GM23338 (cell line): Measurements from ENCODE around the gene TSPAN4. TPM values are rescaled to one million over a fixed set of nuclear protein-coding genes. Genes with fewer than 3 reads are reported as not detected.

ENCODE experiments used
- ATAC-seq: fragments of 200-7000 bp; cut with Tn5 transposase; 3 replicates; pipeline ENCODE4 v1.9.1; 2020
- DNase-seq: peaks from one replicate; pipeline ENCODE4 v3.0.0-alpha.2; 2015; ENCODE audit warnings: low spot score
- H2AFZ ChIP-seq: fragments of 200-600 bp; sonication (generic); 2 replicates; pipeline ENCODE4 v1.8.0; 2016; ENCODE audit warnings: antibody characterized with exemption, mild to moderate bottlenecking, moderate library complexity
- H3F3A ChIP-seq: fragments of 200-600 bp; sonication (generic); replicated peaks from 2 replicates; pipeline ENCODE4 v1.8.0; 2017; ENCODE audit warnings: antibody characterized with exemption, mixed run types, low read depth
- H3K27ac ChIP-seq: fragments of 200-600 bp; sonication (generic); 2 replicates; pipeline ENCODE4 v1.6.1; 2016; ENCODE audit warnings: low read depth
- H3K27me3 ChIP-seq: fragments of 200-600 bp; sonication (generic); 2 replicates; pipeline ENCODE4 v1.8.0; 2016; ENCODE audit warnings: mild to moderate bottlenecking, mixed run types, moderate library complexity; ENCODE audit not compliant: insufficient read depth
- H3K36me3 ChIP-seq: fragments of 200-600 bp; sonication (generic); 2 replicates; pipeline ENCODE4 v1.8.0; 2016; ENCODE audit warnings: mild to moderate bottlenecking; ENCODE audit not compliant: insufficient read depth
- H3K4me1 ChIP-seq: fragments of 200-600 bp; sonication (generic); 2 replicates; pipeline ENCODE4 v1.8.0; 2016; ENCODE audit warnings: mild to moderate bottlenecking, moderate library complexity; ENCODE audit not compliant: insufficient read depth
- H3K4me2 ChIP-seq: fragments of 200-600 bp; sonication (generic); 2 replicates; pipeline ENCODE4 v1.7.1; 2017; ENCODE audit warnings: mixed run types
- H3K4me3 ChIP-seq: fragments of 200-600 bp; sonication (generic); 2 replicates; pipeline ENCODE4 v1.6.1; 2016; ENCODE audit warnings: mixed run types
- H3K79me2 ChIP-seq: fragments of 200-600 bp; sonication (generic); replicated peaks from 2 replicates; pipeline ENCODE4 v1.8.0; 2017; ENCODE audit warnings: mild to moderate bottlenecking; ENCODE audit not compliant: insufficient read depth
- H3K9me2 ChIP-seq: fragments of 200-600 bp; sonication (generic); 2 replicates; pipeline ENCODE4 v1.8.0; 2017; ENCODE audit not compliant: insufficient read depth
- H4K20me1 ChIP-seq: fragments of 200-600 bp; sonication (generic); replicated peaks from 2 replicates; pipeline ENCODE4 v1.8.0; 2017; ENCODE audit warnings: mild to moderate bottlenecking; ENCODE audit not compliant: insufficient read depth
- H3K27ac Mint-ChIP-seq: 2 replicates; pipeline ENCODE4 v1.8.0; 2020; ENCODE audit warnings: inconsistent platforms, mild to moderate bottlenecking, moderate library complexity, mixed read lengths
- H3K27me3 Mint-ChIP-seq: 3 replicates; pipeline ENCODE4 v1.8.0; 2022; ENCODE audit warnings: low read depth, mild to moderate bottlenecking, moderate library complexity, mixed read lengths, inconsistent platforms; ENCODE audit not compliant: insufficient read depth, poor library complexity
- H3K36me3 Mint-ChIP-seq: 3 replicates; pipeline ENCODE4 v1.8.0; 2021; ENCODE audit warnings: low read depth, mild to moderate bottlenecking, inconsistent platforms, moderate library complexity, mixed read lengths
- H3K4me1 Mint-ChIP-seq: 3 replicates; pipeline ENCODE4 v1.8.0; 2020; ENCODE audit warnings: mild to moderate bottlenecking, inconsistent platforms, mixed read lengths
- H3K4me3 Mint-ChIP-seq: 3 replicates; pipeline ENCODE4 v1.8.0; 2021; ENCODE audit warnings: moderate library complexity, mild to moderate bottlenecking, inconsistent platforms, mixed read lengths
- H3K9me3 Mint-ChIP-seq: 3 replicates; pipeline ENCODE4 v1.8.0; 2020; ENCODE audit warnings: moderate library complexity, mild to moderate bottlenecking, inconsistent platforms, mixed read lengths
- EZH2 ChIP-seq: fragments of 200-600 bp; sonication (generic); IDR thresholded peaks from one replicate; pipeline ENCODE4 v1.8.0; 2017; ENCODE audit warnings: antibody characterized with exemption, mild to moderate bottlenecking, low read depth; ENCODE audit not compliant: unreplicated experiment
- NANOG ChIP-seq: IDR thresholded peaks from 2 replicates; pipeline ENCODE4 v1.6.1; 2016; ENCODE audit warnings: antibody characterized with exemption, borderline replicate concordance
- POLR2AphosphoS5 ChIP-seq: IDR thresholded peaks from 2 replicates; pipeline ENCODE4 v1.6.1; 2016; ENCODE audit warnings: antibody characterized with exemption, low read depth
- polyA plus RNA-seq: library from polyadenylated mRNA; unstranded; fragments of >200 nt; fragmentation: Nextera tagmentation; extraction: Ambion mirVana; gene quantifications from 2 replicates; pipeline ENCODE4 v1.2.1, GENCODE V29; 2016
- total RNA-seq: library from RNA; depleted of rRNA; stranded (reverse); fragments of >200 nt; shearing (Covaris generic); gene quantifications from 2 replicates; pipeline ENCODE4 v1.2.3, GENCODE V29; 2014
- TF ChIP-seq, protein P1 (sequence below): fragments of 250-450 bp; sonication (Bioruptor Pico); IDR thresholded peaks from 2 replicates; pipeline ENCODE4 v1.5.0; 2020; ENCODE audit warnings: mild to moderate bottlenecking, moderate library complexity

The TSPAN4 gene
- total and polyA plus RNA-seq, 2 experiments from 2014 or later, result 76.8 to 150 TPM

DNA sequence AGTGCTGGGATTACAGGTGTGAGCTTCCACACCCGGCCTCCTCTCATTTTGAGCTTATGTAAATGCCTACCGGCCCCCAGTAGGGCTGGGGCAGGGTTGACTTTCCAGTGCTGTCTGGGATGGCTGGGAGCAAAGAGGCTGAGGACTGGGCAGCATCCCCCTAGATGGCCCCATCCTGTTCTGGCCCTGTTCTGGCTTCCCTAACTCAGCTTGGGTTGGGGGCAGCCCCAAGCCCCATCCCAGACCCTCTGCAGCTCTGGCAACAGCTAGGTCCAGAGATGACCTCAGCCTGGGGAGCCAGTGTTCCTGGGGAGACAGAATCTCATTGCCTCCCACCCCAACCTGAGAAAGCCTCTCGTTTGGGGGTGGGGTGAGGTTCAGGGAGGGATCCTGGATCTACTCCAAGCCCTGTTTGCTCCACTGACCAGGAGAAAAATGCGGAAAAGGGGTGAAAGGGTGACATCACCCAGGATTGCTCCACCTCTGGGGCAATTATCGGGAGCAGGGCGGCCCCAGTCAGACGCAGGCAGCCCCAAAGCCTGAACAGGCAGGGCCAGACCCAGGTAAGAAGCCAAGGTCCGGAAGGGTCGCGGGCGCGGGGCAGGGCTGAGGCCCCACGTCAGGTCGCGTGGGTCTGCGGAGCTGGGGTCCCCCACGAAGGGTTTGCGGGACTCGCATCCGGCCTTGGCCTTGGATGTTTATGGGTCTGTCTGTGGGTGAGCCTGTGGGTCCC, 24.1 kb upstream of the TSPAN4 start, which contains the start of gene PNPLA2 (continued):
- TF ChIP-seq, protein P1, sequence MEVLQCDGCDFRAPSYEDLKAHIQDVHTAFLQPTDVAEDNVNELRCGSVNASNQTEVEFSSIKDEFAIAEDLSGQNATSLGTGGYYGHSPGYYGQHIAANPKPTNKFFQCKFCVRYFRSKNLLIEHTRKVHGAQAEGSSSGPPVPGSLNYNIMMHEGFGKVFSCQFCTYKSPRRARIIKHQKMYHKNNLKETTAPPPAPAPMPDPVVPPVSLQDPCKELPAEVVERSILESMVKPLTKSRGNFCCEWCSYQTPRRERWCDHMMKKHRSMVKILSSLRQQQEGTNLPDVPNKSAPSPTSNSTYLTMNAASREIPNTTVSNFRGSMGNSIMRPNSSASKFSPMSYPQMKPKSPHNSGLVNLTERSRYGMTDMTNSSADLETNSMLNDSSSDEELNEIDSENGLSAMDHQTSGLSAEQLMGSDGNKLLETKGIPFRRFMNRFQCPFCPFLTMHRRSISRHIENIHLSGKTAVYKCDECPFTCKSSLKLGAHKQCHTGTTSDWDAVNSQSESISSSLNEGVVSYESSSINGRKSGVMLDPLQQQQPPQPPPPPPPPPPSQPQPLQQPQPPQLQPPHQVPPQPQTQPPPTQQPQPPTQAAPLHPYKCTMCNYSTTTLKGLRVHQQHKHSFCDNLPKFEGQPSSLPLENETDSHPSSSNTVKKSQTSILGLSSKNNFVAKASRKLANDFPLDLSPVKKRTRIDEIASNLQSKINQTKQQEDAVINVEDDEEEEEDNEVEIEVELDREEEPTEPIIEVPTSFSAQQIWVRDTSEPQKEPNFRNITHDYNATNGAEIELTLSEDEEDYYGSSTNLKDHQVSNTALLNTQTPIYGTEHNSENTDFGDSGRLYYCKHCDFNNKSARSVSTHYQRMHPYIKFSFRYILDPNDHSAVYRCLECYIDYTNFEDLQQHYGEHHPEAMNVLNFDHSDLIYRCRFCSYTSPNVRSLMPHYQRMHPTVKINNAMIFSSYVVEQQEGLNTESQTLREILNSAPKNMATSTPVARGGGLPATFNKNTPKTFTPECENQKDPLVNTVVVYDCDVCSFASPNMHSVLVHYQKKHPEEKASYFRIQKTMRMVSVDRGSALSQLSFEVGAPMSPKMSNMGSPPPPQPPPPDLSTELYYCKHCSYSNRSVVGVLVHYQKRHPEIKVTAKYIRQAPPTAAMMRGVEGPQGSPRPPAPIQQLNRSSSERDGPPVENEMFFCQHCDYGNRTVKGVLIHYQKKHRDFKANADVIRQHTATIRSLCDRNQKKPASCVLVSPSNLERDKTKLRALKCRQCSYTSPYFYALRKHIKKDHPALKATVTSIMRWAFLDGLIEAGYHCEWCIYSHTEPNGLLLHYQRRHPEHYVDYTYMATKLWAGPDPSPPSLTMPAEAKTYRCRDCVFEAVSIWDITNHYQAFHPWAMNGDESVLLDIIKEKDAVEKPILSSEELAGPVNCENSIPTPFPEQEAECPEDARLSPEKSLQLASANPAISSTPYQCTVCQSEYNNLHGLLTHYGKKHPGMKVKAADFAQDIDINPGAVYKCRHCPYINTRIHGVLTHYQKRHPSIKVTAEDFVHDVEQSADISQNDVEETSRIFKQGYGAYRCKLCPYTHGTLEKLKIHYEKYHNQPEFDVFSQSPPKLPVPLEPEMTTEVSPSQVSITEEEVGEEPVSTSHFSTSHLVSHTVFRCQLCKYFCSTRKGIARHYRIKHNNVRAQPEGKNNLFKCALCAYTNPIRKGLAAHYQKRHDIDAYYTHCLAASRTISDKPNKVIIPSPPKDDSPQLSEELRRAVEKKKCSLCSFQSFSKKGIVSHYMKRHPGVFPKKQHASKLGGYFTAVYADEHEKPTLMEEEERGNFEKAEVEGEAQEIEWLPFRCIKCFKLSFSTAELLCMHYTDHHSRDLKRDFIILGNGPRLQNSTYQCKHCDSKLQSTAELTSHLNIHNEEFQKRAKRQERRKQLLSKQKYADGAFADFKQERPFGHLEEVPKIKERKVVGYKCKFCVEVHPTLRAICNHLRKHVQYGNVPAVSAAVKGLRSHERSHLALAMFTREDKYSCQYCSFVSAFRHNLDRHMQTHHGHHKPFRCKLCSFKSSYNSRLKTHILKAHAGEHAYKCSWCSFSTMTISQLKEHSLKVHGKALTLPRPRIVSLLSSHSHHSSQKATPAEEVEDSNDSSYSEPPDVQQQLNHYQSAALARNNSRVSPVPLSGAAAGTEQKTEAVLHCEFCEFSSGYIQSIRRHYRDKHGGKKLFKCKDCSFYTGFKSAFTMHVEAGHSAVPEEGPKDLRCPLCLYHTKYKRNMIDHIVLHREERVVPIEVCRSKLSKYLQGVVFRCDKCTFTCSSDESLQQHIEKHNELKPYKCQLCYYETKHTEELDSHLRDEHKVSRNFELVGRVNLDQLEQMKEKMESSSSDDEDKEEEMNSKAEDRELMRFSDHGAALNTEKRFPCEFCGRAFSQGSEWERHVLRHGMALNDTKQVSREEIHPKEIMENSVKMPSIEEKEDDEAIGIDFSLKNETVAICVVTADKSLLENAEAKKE, result no peak
- TF ChIP-seq NANOG, result no peak
- TF ChIP-seq EZH2, result no peak

GRCh38 chr11:819129-819931, 23.3 kb upstream of the TSPAN4 start:
- H3K4me3 Mint-ChIP-seq, result peak overlapping the region; percentile 83; the same call in 2 of the 3 replicates
- peak; percentile 63 for ATAC-seq
- Histone ChIP-seq H3K4me3 (peak overlapping the region; percentile 73), H3F3A (peaks cover 6% of the 10 kb centered on the region; the same call in 1 of the 2 replicates), H3K9me2 (no peaks in the 10 kb centered on the region), H4K20me1 (peaks cover 21% of the 10 kb centered on the region), H3K27ac (no peak overlapping the region), H3K36me3 (no peaks in the 10 kb centered on the region), H3K79me2 (0 out of 2 replicates have a peak, but pooled peaks cover 5% of the 10 kb centered on the region), H2AFZ (peak overlapping the region; percentile 69; the same call in 1 of the 2 replicates), H3K4me1 (peaks cover 7% of the 10 kb centered on the region; the same call in 1 of the 2 replicates), H3K4me2 (peak overlapping the region; percentile 85), H3K27me3 (no peaks in the 10 kb centered on the region)
- peaks cover 6% of the 10 kb centered on the region for H3K4me1 Mint-ChIP-seq
- H3K27me3 Mint-ChIP-seq, result peaks cover 30% of the 10 kb centered on the region
- DNase-seq, result peak; percentile 97
- no peak overlapping the region for H3K27ac Mint-ChIP-seq
- peaks cover 8% of the 10 kb centered on the region; the same call in 1 of the 3 replicates for H3K36me3 Mint-ChIP-seq
- H3K9me3 Mint-ChIP-seq, result no peaks in the 10 kb centered on the region
- TF ChIP-seq, protein P1, result no peak
- TF ChIP-seq POLR2AphosphoS5, result peak; percentile 87
